HG03095 (cell line): ENCODE data around the gene EML4.

ENCODE experiments used
- ATAC-seq: cut with Tn5 transposase; IDR thresholded peaks from one replicate; pipeline ENCODE4 v1.9.1; 2021; ENCODE audit warnings: moderate library complexity; ENCODE audit not compliant: unreplicated experiment

The EML4 gene

GRCh38 chr2:42296226-42296625 is 127.1 kb downstream of the EML4 start:
- peak; percentile 79 for ATAC-seq

GRCh38 chr2:42297322-42297936 is 128.3 kb downstream of the EML4 start:
- ATAC-seq, result no peak

GRCh38 chr2:42298132-42298531 is 129.0 kb downstream of the EML4 start:
- no peak for ATAC-seq

- no peak for ATAC-seq
Observed at GRCh38 chr2:42298996-42299754, 130.0 kb downstream of the EML4 start.

GRCh38 chr2:42300527-42300926 is 131.4 kb downstream of the EML4 start:
- no peak for ATAC-seq

GRCh38 chr2:42303252-42303651 is 134.1 kb downstream of the EML4 start:
- no peak for ATAC-seq

GRCh38 chr2:42304059-42304713 is 135.0 kb downstream of the EML4 start:
- ATAC-seq, result no peak

- ATAC-seq, result no peak
Observed at GRCh38 chr2:42307180-42307579, 138.0 kb downstream of the EML4 start.

GRCh38 chr2:42309366-42309765 is 140.2 kb downstream of the EML4 start:
- ATAC-seq, result no peak

GRCh38 chr2:42310007-42310515 is 140.9 kb downstream of the EML4 start:
- no peak for ATAC-seq

GRCh38 chr2:42312106-42312505 is 143.0 kb downstream of the EML4 start:
- no peak for ATAC-seq

- ATAC-seq, result no peak
Observed at GRCh38 chr2:42314892-42315468, 145.8 kb downstream of the EML4 start.

- no peak for ATAC-seq
Observed at GRCh38 chr2:42315844-42316470, 146.8 kb downstream of the EML4 start.

GRCh38 chr2:42316910-42317309 is 147.8 kb downstream of the EML4 start:
- no peak for ATAC-seq

- ATAC-seq, result no peak
Observed at GRCh38 chr2:42317486-42317885, 148.3 kb downstream of the EML4 start.

GRCh38 chr2:42317945-42318344 is 148.8 kb downstream of the EML4 start:
- ATAC-seq, result no peak

- no peak for ATAC-seq
Observed at GRCh38 chr2:42319265-42319664, 150.1 kb downstream of the EML4 start.

- no peak for ATAC-seq
Observed at GRCh38 chr2:42321452-42322064, 152.4 kb downstream of the EML4 start.

- ATAC-seq, result no peak
Observed at GRCh38 chr2:42324244-42324643, 155.1 kb downstream of the EML4 start.

- ATAC-seq, result no peak
Observed at GRCh38 chr2:42324949-42325348, 155.8 kb downstream of the EML4 start.

- ATAC-seq, result no peak
Observed at GRCh38 chr2:42325609-42326008, 156.5 kb downstream of the EML4 start.
